GM23248 (cell line): ENCODE data around the gene AGBL5.

Experiments
- EZH2 ChIP-seq: fragments of 200-600 bp; sonication (generic); IDR thresholded peaks from 2 replicates; pipeline ENCODE4 v1.6.1; 2018; ENCODE audit warnings: antibody characterized with exemption, mild to moderate bottlenecking; ENCODE audit not compliant: insufficient read depth, poor library complexity, severe bottlenecking
- EZH2phosphoT487 ChIP-seq: fragments of 200-600 bp; sonication (generic); IDR thresholded peaks from 2 replicates; pipeline ENCODE4 v1.6.1; 2018; ENCODE audit warnings: antibody characterized with exemption, moderate library complexity, mild to moderate bottlenecking, low read depth; ENCODE audit not compliant: insufficient read depth

GRCh38 chr2:27095745-27096651, 44.5 kb downstream of the AGBL5 start:
- TF ChIP-seq EZH2 (no peak), EZH2phosphoT487 (no peak)
